Stomach (tissue), 9 donors: Measurements from ENCODE around the gene APOC3. TPM values are rescaled to one million over a fixed set of nuclear protein-coding genes. Genes with fewer than 3 reads are reported as not detected.

Experiments
- DNase-seq, 2 donors: peaks; one replicate each; pipeline versions ENCODE4 v3.0.0 to v3.0.0-alpha.2; 2013 to 2019
- H3K27ac ChIP-seq, 5 donors: fragments of 200-600 bp in 4 of 5; sonication (generic) in 4 of 5; one replicate each; pipeline ENCODE4 v1.5.1; 2013 to 2019; ENCODE audit warnings: mild to moderate bottlenecking in 1 of 5, moderate library complexity in 1 of 5
- H3K27me3 ChIP-seq, 3 donors: fragments of 200-600 bp; sonication (generic); one replicate each; pipeline ENCODE4 v1.5.1; 2017 to 2019; ENCODE audit warnings: mixed run types in 1 of 3
- H3K36me3 ChIP-seq, 4 donors: fragments of 200-600 bp; sonication (generic); 1 replicate in 3 of 4; 2 replicates in 1 of 4; pipeline ENCODE4 v1.5.1; 2016 to 2019
- H3K4me1 ChIP-seq, 4 donors: fragments of 200-600 bp; sonication (generic); one replicate each; pipeline ENCODE4 v1.5.1; 2016 to 2019
- H3K4me3 ChIP-seq, 4 donors: fragments of 200-600 bp; sonication (generic) in 3 of 4; one replicate each; pipeline ENCODE4 v1.5.1; 2016 to 2019; ENCODE audit warnings: mild to moderate bottlenecking in 1 of 4
- H3K9me3 ChIP-seq, 4 donors: fragments of 200-600 bp; sonication (generic); one replicate each; pipeline ENCODE4 v1.5.1; 2016 to 2019
- EP300 ChIP-seq: sonication (generic); formaldehyde crosslinking; IDR thresholded peaks from one replicate; pipeline ENCODE4 v1.6.1; 2017; ENCODE audit warnings: antibody characterized with exemption
- POLR2A ChIP-seq, 4 donors: fragments of 450-650 bp; IDR thresholded peaks; one replicate each; pipeline ENCODE4 v1.6.1; 2016; ENCODE audit warnings: antibody characterized with exemption in 4 of 4, control low read depth in 2 of 4, mild to moderate bottlenecking in 1 of 4, moderate library complexity in 1 of 4
- POLR2AphosphoS5 ChIP-seq, 3 donors: sonication (generic); formaldehyde crosslinking; IDR thresholded peaks; one replicate each; pipeline ENCODE4 v1.6.1; 2016; ENCODE audit warnings: antibody characterized with exemption in 3 of 3
- WGBS, 5 donors: extraction: QIAGEN DNeasy Blood & Tissue Kit in 3 of 5; methylation state at CpG; one replicate each; pipeline versions ENCODE4 v1.1.5 to v1.1.7; 2013 to 2018; 5-methylcytosine and 5-hydroxymethylcytosine counted together
- intact Hi-C: fragments of 100-400 bp; cut with DNase I; formaldehyde crosslinking; loops from one replicate; pipeline ENCODE4 v1.15.1; 2023; ENCODE audit warnings: low total_unique reads
- polyA plus RNA-seq, 3 donors: library from polyadenylated mRNA; stranded (reverse); fragments of 200-250 nt; gene quantifications; one replicate each; pipeline ENCODE4 v1.2.3, GENCODE V29; 2013
- total RNA-seq, 5 donors: library from RNA; depleted of rRNA; stranded (reverse); fragments of >200 nt; gene quantifications; one replicate each; pipeline versions ENCODE4 v1.1.0 to v1.2.3, GENCODE V29; 2014 to 2016
- TF ChIP-seq, protein P1 (sequence below), 7 experiments: fragments of 450-650 bp in 4 of 7; fragments of 200-600 bp in 3 of 7; sonication (generic) in 3 of 7; IDR thresholded peaks; one replicate each; pipeline ENCODE4 v1.5.1; 2016 to 2019; ENCODE audit warnings: antibody characterized with exemption in 7 of 7, control low read depth in 2 of 7, mild to moderate bottlenecking in 1 of 7
- donor health status: healthy with polysubstance abuse.
- donor health status: Bipolar disorder and iron deficiency.
- donor health status: healthy.

The APOC3 gene
- total and polyA plus RNA-seq, 8 donors = 18.9 TPM; not detected in 7

DNA sequence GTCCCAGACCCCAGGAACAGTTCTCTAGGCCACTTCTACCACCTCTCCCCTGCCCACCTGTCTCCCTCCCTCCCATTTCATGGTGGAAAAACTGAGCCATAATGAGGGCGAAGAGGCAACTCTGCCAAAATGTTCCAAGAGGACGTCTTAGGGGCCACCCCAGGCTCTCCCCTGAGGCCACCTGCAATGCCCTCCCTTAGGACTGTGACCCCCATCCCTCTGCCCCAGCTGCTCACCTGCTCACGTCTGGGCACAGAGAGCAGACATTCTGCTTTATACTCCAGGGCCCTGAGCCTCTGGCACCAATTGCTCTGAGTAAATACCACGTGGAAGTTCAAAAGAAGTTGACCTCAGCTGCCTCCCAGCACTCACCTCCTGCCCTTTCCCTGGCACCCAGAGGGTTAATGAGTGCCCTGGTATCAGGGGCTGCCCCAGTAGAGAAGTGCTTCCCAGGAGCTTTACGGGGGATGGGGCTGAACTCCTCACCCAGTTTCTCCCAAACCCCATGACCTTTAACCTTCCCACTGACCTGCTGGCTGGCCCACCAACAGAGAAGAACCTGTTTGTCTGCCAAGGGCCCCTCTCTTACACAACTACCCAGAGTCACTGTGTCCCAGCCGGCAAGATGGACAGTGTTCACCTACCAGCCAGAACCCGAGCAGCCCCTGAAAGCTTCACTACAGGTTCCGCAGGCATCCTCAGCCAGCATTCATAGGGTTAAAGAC is 37.4 kb upstream of the APOC3 start:
- WGBS, 5 donors = 64 to 82% (median 69%) methylated on average over 8 of the region's 8 CpGs

DNA sequence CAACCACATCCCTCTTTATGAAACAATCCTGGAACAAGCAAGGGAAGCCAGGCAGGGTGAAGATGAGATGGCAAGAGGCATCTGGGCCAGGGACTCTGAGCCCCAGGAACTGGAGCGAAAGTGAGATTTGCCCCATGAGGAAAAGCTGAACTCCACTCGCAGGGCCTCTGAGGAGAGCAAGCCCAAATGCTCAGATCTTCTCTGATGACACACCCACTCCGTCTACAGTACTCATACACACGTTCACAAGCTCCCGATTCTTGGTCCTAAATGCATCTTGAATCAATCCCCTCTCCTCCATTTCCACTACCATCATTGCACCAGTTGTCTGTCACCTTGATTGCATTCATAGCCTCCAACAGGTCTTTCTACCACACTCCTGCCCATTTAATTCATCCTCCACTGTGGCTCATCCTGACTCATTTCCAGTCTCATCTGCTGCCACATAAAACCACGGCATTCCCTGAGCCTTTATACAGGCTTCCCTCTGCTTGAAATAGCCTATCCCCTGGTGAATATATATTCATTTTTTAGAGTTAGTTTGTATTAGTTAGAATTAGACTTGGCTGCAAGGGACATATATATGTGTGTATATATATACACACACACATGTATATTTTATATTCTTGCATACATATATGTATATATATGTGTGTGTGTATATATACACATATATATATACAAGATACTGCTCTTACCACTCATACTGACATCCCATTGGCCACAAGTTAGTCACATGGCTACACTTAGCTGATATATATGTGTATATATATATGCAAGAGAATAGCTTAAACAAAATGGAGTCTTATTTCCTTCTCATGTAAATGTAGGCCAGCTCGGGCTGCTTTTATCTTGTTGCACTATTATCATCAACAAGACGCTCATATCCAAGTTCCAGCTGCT is 36.6 kb upstream of the APOC3 start:
- 74 to 86% (median 75%) methylated on average over 8 of the region's 8 CpGs for WGBS, 5 donors
- intact Hi-C loops = loop anchor here (10.0 kb wide), 1 partner anchor 312 kb away; no protein-coding TSS in a partner anchor
- TF ChIP-seq POLR2AphosphoS5 (IDR thresholded peaks at IDR 0.05) = no peak
- TF ChIP-seq, protein P1, sequence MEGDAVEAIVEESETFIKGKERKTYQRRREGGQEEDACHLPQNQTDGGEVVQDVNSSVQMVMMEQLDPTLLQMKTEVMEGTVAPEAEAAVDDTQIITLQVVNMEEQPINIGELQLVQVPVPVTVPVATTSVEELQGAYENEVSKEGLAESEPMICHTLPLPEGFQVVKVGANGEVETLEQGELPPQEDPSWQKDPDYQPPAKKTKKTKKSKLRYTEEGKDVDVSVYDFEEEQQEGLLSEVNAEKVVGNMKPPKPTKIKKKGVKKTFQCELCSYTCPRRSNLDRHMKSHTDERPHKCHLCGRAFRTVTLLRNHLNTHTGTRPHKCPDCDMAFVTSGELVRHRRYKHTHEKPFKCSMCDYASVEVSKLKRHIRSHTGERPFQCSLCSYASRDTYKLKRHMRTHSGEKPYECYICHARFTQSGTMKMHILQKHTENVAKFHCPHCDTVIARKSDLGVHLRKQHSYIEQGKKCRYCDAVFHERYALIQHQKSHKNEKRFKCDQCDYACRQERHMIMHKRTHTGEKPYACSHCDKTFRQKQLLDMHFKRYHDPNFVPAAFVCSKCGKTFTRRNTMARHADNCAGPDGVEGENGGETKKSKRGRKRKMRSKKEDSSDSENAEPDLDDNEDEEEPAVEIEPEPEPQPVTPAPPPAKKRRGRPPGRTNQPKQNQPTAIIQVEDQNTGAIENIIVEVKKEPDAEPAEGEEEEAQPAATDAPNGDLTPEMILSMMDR (IDR thresholded peaks at IDR 0.05) = no peak
- TF ChIP-seq POLR2A (IDR thresholded peaks at IDR 0.05) = no peak
- no peak for TF ChIP-seq EP300

More for the DNA sequence above, 37.4 kb upstream of the APOC3 start:
- Histone ChIP-seq H3K27ac (no peak overlapping the region), H3K27me3 (no peaks in the 10 kb centered on the region), H3K9me3 (no peaks in the 10 kb centered on the region), H3K36me3 (no peaks in the 10 kb centered on the region), H3K4me1 (peaks cover 6 to 27% (median 22%) of the 10 kb centered on the region in 4 donors), H3K4me3 (no peak overlapping the region)
- peak in 1 of 2 donors; percentile 5 for DNase-seq
- intact Hi-C loops = loop anchor here (10.0 kb wide), 1 partner anchor 312 kb away; no protein-coding TSS in a partner anchor
- no peak for TF ChIP-seq POLR2AphosphoS5 (IDR thresholded peaks at IDR 0.05)
- TF ChIP-seq EP300 = no peak
- TF ChIP-seq, protein P1 (IDR thresholded peaks at IDR 0.05) = no peak
- TF ChIP-seq POLR2A (IDR thresholded peaks at IDR 0.05) = no peak

DNA sequence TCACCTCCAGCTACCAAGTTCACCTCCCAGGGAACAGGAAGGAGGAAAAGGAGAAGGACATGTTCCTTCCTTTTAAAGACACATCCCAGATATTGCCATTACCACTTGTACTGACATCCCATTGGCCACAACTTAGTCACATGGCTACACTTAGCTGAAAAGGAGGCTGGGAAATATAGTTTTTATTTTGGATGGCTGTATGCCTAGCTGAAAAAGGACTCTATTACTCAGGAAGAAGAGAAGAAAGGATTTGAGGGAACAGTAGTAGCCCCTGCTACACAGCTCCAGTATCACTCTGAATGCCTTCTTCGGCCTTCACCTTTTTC is 36.0 kb upstream of the APOC3 start:
- TF ChIP-seq, protein P1 (IDR thresholded peaks at IDR 0.05) = no peak
- TF ChIP-seq POLR2AphosphoS5 (IDR thresholded peaks at IDR 0.05) = no peak
- TF ChIP-seq EP300 = no peak
- no peak for TF ChIP-seq POLR2A (IDR thresholded peaks at IDR 0.05)
- intact Hi-C loops = loop anchor here (10.0 kb wide), 1 partner anchor 311 kb away; no protein-coding TSS in a partner anchor

More for the DNA sequence above, 36.6 kb upstream of the APOC3 start:
- DNase-seq = no peak
- Histone ChIP-seq H3K27ac (no peak overlapping the region), H3K9me3 (no peaks in the 10 kb centered on the region), H3K4me3 (no peak overlapping the region), H3K4me1 (peaks cover 6 to 33% (median 22%) of the 10 kb centered on the region in 4 donors), H3K36me3 (no peaks in the 10 kb centered on the region), H3K27me3 (no peaks in the 10 kb centered on the region)

DNA sequence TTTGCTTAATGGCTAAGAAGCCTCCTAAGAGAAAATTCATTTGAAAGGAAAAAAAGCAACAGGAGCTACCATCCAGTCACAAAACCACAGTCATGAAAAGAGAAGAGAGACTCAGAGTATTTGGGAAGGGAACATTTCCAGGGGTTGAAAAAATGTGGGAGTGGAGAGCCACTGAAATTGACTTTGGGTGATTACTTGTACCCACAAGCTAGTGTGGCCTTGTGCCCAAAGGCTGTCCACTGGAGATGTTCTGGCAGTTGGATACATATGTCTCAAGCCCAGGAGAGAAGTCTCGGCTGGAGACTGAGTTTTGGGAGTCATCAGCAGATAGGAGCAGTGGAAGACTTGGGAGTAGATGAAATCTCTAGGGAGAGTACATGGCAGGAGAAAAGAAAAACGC is 34.9 kb upstream of the APOC3 start:
- Histone ChIP-seq H3K27ac (no peak overlapping the region), H3K27me3 (no peaks in the 10 kb centered on the region), H3K36me3 (no peaks in the 10 kb centered on the region), H3K4me3 (no peak overlapping the region), H3K4me1 (peaks cover 6 to 34% (median 17%) of the 10 kb centered on the region in 4 donors), H3K9me3 (no peaks in the 10 kb centered on the region)
- no peak for DNase-seq
- intact Hi-C loops = loop anchor here (10.0 kb wide), 1 partner anchor 310 kb away; no protein-coding TSS in a partner anchor
- 80 to 96% (median 87%) methylated on average over 2 of the region's 2 CpGs for whole genome bisulfite sequencing, 5 donors
- TF ChIP-seq, protein P1 (IDR thresholded peaks at IDR 0.05) = no peak
- TF ChIP-seq EP300 (no peak), POLR2A (IDR thresholded peaks at IDR 0.05) (no peak), POLR2AphosphoS5 (IDR thresholded peaks at IDR 0.05) (no peak)

More for the DNA sequence above, 36.0 kb upstream of the APOC3 start:
- H3K4me3 ChIP-seq = no peak overlapping the region
- DNase-seq = peak in 1 of 2 donors; percentile 16
- 88 to 100% (median 97%) methylated on average over 1 of the region's 1 CpG for WGBS, 5 donors
- H3K4me1 ChIP-seq = peaks cover 6 to 34% (median 18%) of the 10 kb centered on the region in 4 donors
- no peaks in the 10 kb centered on the region for H3K9me3 ChIP-seq
- H3K27ac ChIP-seq = no peak overlapping the region
- H3K36me3 ChIP-seq = no peaks in the 10 kb centered on the region
- H3K27me3 ChIP-seq = no peaks in the 10 kb centered on the region
